Muscle layer of duodenum (tissue), 2 donors: Measurements from ENCODE around the gene KLHL41.
A peak's percentile ranks its signal among the peaks of the same experiment; 100 is the strongest.
"Not testable (repeated sequence)": the region's sequence is repeated elsewhere in the genome, so short reads cannot be mapped to it uniquely, and the experiment has no call there.

ENCODE experiments used
- H3K27ac ChIP-seq: one replicate; pipeline ENCODE4 v1.7.0; 2013; ENCODE audit warnings: mild to moderate bottlenecking, low read length
- H3K27me3 ChIP-seq: one replicate; pipeline ENCODE4 v1.7.0; 2013; ENCODE audit warnings: low read depth, mild to moderate bottlenecking, control low read depth, low read length
- H3K36me3 ChIP-seq, 2 donors: one replicate each; pipeline ENCODE4 v1.7.0; 2013; ENCODE audit warnings: low read length in 2 of 2, control low read depth in 1 of 2, mild to moderate bottlenecking in 1 of 2; ENCODE audit not compliant: insufficient read depth in 2 of 2, control insufficient read depth in 1 of 2
- H3K4me1 ChIP-seq, 2 donors: one replicate each; pipeline ENCODE4 v1.7.0; 2013; ENCODE audit warnings: low read length in 2 of 2, mild to moderate bottlenecking in 2 of 2, control low read depth in 1 of 2, moderate library complexity in 1 of 2; ENCODE audit not compliant: insufficient read depth in 2 of 2, control insufficient read depth in 1 of 2
- H3K4me3 ChIP-seq, 2 donors: one replicate each; pipeline ENCODE4 v1.7.0; 2013; ENCODE audit warnings: low read length in 2 of 2, low read depth in 1 of 2, mild to moderate bottlenecking in 1 of 2
- H3K9me3 ChIP-seq, 2 donors: one replicate each; pipeline ENCODE4 v1.7.0; 2013; ENCODE audit warnings: low read length in 2 of 2, control low read depth in 1 of 2, mild to moderate bottlenecking in 1 of 2; ENCODE audit not compliant: control insufficient read depth in 1 of 2
- donor health status: healthy.

The KLHL41 gene

DNA sequence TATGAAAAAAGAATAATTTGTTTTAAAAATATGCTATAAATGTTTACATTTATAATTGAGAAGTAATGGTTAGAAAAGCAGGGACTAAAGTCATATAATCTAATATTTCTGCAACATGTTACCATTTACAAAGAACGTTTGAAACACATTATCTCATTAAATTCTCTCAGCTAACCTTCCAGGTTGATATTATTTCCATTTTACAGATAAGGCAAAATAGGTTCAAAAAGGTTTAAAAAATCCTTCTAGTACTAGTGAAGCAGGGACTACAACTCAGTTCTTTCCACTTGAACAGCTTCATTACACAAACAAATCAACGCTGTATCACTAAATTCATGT is 63.3 kb downstream of the KLHL41 start:
- Histone ChIP-seq H3K4me3 (peak overlapping the region; percentile 84 to 96), H3K36me3 (no peaks in the 10 kb centered on the region), H3K4me1 (no peaks in the 10 kb centered on the region), H3K9me3 (no peaks in the 10 kb centered on the region), H3K27ac (peak overlapping the region; percentile 78), H3K27me3 (no peaks in the 10 kb centered on the region)

- Histone ChIP-seq H3K9me3 (no peaks in the 10 kb centered on the region), H3K27ac (peak within 1 kb of the TSS; percentile 78), H3K27me3 (no peaks in the 10 kb centered on the region), H3K4me1 (no peaks in the 10 kb centered on the region), H3K4me3 (peak within 1 kb of the TSS; percentile 84 to 96), H3K36me3 (no peaks in the 10 kb centered on the region)
These were observed 63.9 kb downstream of the KLHL41 start, which contains the start of gene FASTKD1 for GRCh38 chr2:169573160-169573973. Gene FASTKD1 (minus strand): TSS chr2:169573865. CDS start chr2:169572029, 1,836 bp downstream.

DNA sequence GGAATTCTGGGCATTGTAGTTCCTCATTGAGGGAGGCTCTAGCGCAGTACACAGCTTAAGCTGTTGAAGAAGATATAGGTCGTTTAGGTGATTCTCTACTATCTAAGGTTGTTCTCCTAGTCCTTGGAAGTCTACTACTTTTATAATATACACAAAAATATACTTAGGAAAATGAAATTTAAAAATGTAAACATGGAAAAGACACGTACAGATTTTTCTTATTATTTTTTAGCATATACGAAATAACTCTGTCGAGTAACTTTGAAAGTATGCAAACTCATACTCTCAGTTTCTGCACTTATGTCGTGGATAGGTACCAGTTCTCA is 64.4 kb downstream of the KLHL41 start:
- no peaks in the 10 kb centered on the region for H3K9me3 ChIP-seq

GRCh38 chr2:169574539-169574938 is 65.0 kb downstream of the KLHL41 start:
- H3K27me3 ChIP-seq, H3K36me3 ChIP-seq, H3K4me1 ChIP-seq, H3K4me3 ChIP-seq, H3K27ac ChIP-seq, H3K9me3 ChIP-seq: not testable (repeated sequence)

More for the DNA sequence above, 64.4 kb downstream of the KLHL41 start:
- Histone ChIP-seq H3K27ac (peak overlapping the region; percentile 78), H3K4me1 (no peaks in the 10 kb centered on the region), H3K36me3 (no peaks in the 10 kb centered on the region), H3K27me3 (no peaks in the 10 kb centered on the region), H3K4me3 (peak overlapping the region; percentile 84 to 96)

- H3K36me3 ChIP-seq, H3K4me3 ChIP-seq, H3K27me3 ChIP-seq, H3K27ac ChIP-seq, H3K4me1 ChIP-seq, H3K9me3 ChIP-seq: not testable (repeated sequence)
These were observed 65.8 kb downstream of the KLHL41 start for GRCh38 chr2:169575264-169575663.
